ENCODE results near the gene VSTM2L.

The VSTM2L gene

GRCh38 chr20:37919389-37920040 lies 16.6 kb downstream of the VSTM2L start:
- no peak for TF ChIP-seq CTCF (IDR thresholded peaks at IDR 0.05; ENCODE audit: low read length, missing control alignments)
- no peak overlapping the region for H3K4me3 ChIP-seq (replicated peaks; ENCODE audit: low read depth, low read length)
- no peak for DNase-seq (ENCODE audit: low read depth)

DNA sequence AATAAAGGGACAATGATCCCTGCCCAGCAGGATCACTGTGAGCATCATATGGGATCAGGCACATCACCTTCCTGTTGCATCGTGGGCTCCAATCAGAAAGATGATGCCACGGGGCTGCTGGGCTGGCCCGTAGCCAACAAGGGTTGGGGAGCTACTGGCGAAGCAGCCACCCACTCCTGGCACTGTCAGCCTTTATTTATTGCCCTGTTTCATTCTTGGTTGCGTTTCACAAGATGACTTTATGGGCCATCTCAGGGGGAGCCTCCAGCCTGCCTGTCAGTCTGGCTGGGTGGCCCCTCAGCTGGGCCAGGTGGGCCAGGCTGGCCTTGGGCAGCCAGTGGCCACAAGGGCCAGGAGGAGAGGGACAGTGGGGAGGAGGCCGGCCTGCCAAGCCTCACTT lies 17.3 kb downstream of the VSTM2L start:
- H3K4me3 ChIP-seq (replicated peaks; ENCODE audit: low read depth, low read length): no peak overlapping the region
- no peak for TF ChIP-seq CTCF (IDR thresholded peaks at IDR 0.05; ENCODE audit: low read length, missing control alignments)
- no peak for DNase-seq (ENCODE audit: low read depth)

DNA sequence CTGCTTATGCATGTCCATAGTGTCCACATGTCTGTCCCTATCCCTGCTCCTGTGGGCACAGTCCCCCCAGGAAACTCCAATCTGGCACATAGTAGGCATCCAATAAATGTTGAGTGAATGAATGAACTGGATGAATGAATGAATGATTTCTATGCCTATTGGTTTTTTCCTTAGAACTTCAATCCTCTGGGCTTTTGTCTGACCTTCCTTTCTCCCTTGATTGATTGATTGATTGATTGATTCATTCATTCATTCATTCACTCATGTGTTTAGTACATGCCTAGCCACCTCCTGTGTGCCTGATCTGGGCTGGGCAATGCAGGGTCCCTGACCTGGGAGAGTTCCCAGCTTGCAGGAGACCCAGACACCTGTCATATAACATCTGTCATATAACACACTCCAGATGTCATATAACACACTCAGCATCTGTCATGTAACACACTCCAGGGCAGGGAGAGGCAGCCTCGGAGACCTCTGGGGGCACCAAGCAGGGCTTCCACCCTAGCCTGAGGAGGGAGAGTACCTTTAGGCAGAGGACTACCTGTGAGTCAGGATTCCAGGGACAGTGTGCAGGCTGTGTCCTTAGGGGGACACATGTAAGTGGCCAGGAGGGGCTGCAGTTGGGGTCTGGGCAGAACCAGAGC lies 17.9 kb downstream of the VSTM2L start:
- H3K4me3 ChIP-seq (replicated peaks; ENCODE audit: low read depth, low read length): no peak overlapping the region
- TF ChIP-seq CTCF (IDR thresholded peaks at IDR 0.05; ENCODE audit: low read length, missing control alignments): no peak
- no peak for DNase-seq (ENCODE audit: low read depth)

GRCh38 chr20:37921341-37921929 lies 18.5 kb downstream of the VSTM2L start:
- no peak for DNase-seq (ENCODE audit: low read depth)
- no peak for TF ChIP-seq CTCF (IDR thresholded peaks at IDR 0.05; ENCODE audit: low read length, missing control alignments)

GRCh38 chr20:37922016-37922415 lies 19.1 kb downstream of the VSTM2L start:
- TF ChIP-seq CTCF (IDR thresholded peaks at IDR 0.05; ENCODE audit: low read length, missing control alignments): no peak
- no peak for DNase-seq (ENCODE audit: low read depth)
- H3K4me3 ChIP-seq (replicated peaks; ENCODE audit: low read depth, low read length): no peak overlapping the region

More at GRCh38 chr20:37921341-37921929, 18.5 kb downstream of the VSTM2L start:
- no peak overlapping the region for H3K4me3 ChIP-seq (replicated peaks; ENCODE audit: low read depth, low read length)

- TF ChIP-seq CTCF (IDR thresholded peaks at IDR 0.05; ENCODE audit: low read length, missing control alignments): no peak
- DNase-seq (ENCODE audit: low read depth): no peak
- H3K4me3 ChIP-seq (replicated peaks; ENCODE audit: low read depth, low read length): no peak overlapping the region
Measured at GRCh38 chr20:37925265-37926165, 22.6 kb downstream of the VSTM2L start.
